ENCODE data around the gene IRAK1.

Gene IRAK1

DNA sequence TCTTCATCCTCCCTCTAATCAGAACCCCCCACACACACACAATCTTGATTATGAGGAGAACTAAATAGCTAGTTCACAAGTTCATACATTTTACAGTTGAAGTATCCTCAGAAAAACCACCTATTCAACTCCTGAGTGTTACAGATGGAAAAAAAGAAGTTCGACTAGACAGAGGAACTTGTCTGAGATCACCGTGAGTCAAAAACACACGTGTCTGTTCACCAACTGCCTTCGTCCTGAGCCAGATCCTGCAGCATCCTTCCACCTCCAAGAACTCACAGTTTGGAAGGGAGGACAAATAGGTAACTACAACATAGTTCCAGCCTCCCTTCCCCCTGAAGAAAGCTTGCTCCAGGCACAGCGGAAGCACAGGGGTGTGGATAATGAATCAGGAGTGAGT lies 19.0 kb upstream of the IRAK1 start:
- TF ChIP-seq Cebpa-rat (IDR thresholded peaks at IDR 0.05): no peak
- H3K4me2 ChIP-seq: no peak overlapping the region

DNA sequence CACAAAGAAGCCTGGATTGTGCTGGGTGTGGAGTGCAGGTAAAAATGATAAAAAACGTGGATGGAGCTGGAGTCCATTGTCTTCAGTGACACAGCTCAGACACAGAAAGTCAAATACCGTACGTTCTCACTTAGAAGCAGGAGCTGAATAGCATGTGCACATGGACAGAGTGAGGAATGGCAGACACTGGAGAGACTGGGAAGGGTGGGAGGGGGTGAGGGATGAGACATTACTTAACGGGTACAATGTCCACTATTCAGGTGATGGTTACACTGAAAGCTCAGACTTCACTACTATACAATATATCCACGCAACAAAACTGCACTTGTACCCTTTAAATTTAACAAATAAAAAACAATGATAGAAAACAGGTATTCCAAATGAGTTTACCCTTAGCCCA lies 18.1 kb upstream of the IRAK1 start:
- H3K4me2 ChIP-seq: no peak overlapping the region
- no peak for TF ChIP-seq Cebpa-rat (IDR thresholded peaks at IDR 0.05)
- peaks cover 0 to 24% (median 12%) of the 10 kb centered on the region in 11 experiments; a peak in 17 of 22 replicates for H3K36me3 ChIP-seq
- H3K4me3 ChIP-seq: no peak overlapping the region
- H3K4me1 ChIP-seq: peaks cover 32 to 56% (median 42%) of the 10 kb centered on the region in 10 experiments
- no peak overlapping the region for H3K27ac ChIP-seq
- peaks cover 89 to 100% (median 99%) of the 10 kb centered on the region in 11 experiments for H3K27me3 ChIP-seq
- H3K9ac ChIP-seq: no peak overlapping the region
- H4K20me1 ChIP-seq: peaks cover 69 to 94% (median 88%) of the 10 kb centered on the region in 11 experiments; a peak in 21 of 22 replicates
- H3K9me3 ChIP-seq (replicated peaks in 1 of 11): no peaks in the 10 kb centered on the region

More for the DNA sequence above, 19.0 kb upstream of the IRAK1 start:
- H3K4me3 ChIP-seq: no peak overlapping the region
- H3K36me3 ChIP-seq: peaks cover 0 to 21% (median 8%) of the 10 kb centered on the region in 11 experiments; a peak in 11 of 22 replicates
- peaks cover 69 to 94% (median 88%) of the 10 kb centered on the region in 11 experiments; a peak in 21 of 22 replicates for H4K20me1 ChIP-seq
- H3K27ac ChIP-seq: no peak overlapping the region
- H3K9ac ChIP-seq: no peak overlapping the region
- H3K9me3 ChIP-seq (replicated peaks in 1 of 11): no peaks in the 10 kb centered on the region
- H3K27me3 ChIP-seq: peaks cover 89 to 100% (median 99%) of the 10 kb centered on the region in 11 experiments
- H3K4me1 ChIP-seq: peaks cover 32 to 58% (median 48%) of the 10 kb centered on the region in 10 experiments

- no peak overlapping the region for H3K27ac ChIP-seq
- H3K9ac ChIP-seq: no peak overlapping the region
- H3K9me3 ChIP-seq (replicated peaks in 1 of 11): no peaks in the 10 kb centered on the region
- H3K4me1 ChIP-seq: peaks cover 20 to 43% (median 29%) of the 10 kb centered on the region in 10 experiments; a peak in 19 of 20 replicates
- H3K4me3 ChIP-seq: no peak overlapping the region
- H4K20me1 ChIP-seq: peaks cover 67 to 94% (median 87%) of the 10 kb centered on the region in 11 experiments; a peak in 21 of 22 replicates
- no peak for TF ChIP-seq Cebpa-rat (IDR thresholded peaks at IDR 0.05)
- no peak overlapping the region for H3K4me2 ChIP-seq
- H3K27me3 ChIP-seq: peaks cover 89 to 100% (median 99%) of the 10 kb centered on the region in 11 experiments
- H3K36me3 ChIP-seq: peaks cover 8 to 36% (median 25%) of the 10 kb centered on the region in 11 experiments; a peak in 20 of 22 replicates
These were observed 16.8 kb upstream of the IRAK1 start for GRCh38 chrX:154036513-154036912.

GRCh38 chrX:154033848-154034247 lies 14.1 kb upstream of the IRAK1 start:
- Histone ChIP-seq H4K20me1 (peaks cover 41 to 92% (median 80%) of the 10 kb centered on the region in 11 experiments; a peak in 21 of 22 replicates), H3K4me1 (peaks cover 0 to 21% (median 16%) of the 10 kb centered on the region in 10 experiments; a peak in 16 of 20 replicates), H3K36me3 (peaks cover 23 to 51% (median 41%) of the 10 kb centered on the region in 11 experiments; a peak in 21 of 22 replicates), H3K9me3 (replicated peaks in 1 of 11) (no peaks in the 10 kb centered on the region), H3K27ac (0 out of 22 replicates have a peak overlapping the region, but pooled peaks of 1 of the 11 experiments have one; percentile 23), H3K4me2 (peak overlapping the region in 7 of 11 experiments; percentile 1 to 39 (median 23); a peak in 10 of 22 replicates), H3K4me3 (no peak overlapping the region), H3K9ac (no peak overlapping the region), H3K27me3 (peaks cover 89 to 100% (median 99%) of the 10 kb centered on the region in 11 experiments)
- TF ChIP-seq Cebpa-rat (IDR thresholded peaks at IDR 0.05): no peak

GRCh38 chrX:154032653-154033052 lies 13.0 kb upstream of the IRAK1 start:
- peaks cover 23 to 62% (median 49%) of the 10 kb centered on the region in 11 experiments; a peak in 21 of 22 replicates for H3K36me3 ChIP-seq
- no peak overlapping the region for H3K4me2 ChIP-seq
- TF ChIP-seq Cebpa-rat (IDR thresholded peaks at IDR 0.05): no peak
- no peak overlapping the region for H3K4me3 ChIP-seq
- H3K9ac ChIP-seq: no peak overlapping the region
- H3K4me1 ChIP-seq: peaks cover 0 to 21% (median 16%) of the 10 kb centered on the region in 10 experiments; a peak in 15 of 20 replicates
- H3K27me3 ChIP-seq: peaks cover 97 to 100% (median 99%) of the 10 kb centered on the region in 11 experiments
- peaks cover 38 to 95% (median 82%) of the 10 kb centered on the region in 11 experiments; a peak in 21 of 22 replicates for H4K20me1 ChIP-seq
- no peak overlapping the region for H3K27ac ChIP-seq
- no peaks in the 10 kb centered on the region for H3K9me3 ChIP-seq (replicated peaks in 1 of 11)

GRCh38 chrX:154032160-154032559 lies 12.5 kb upstream of the IRAK1 start:
- Histone ChIP-seq H3K36me3 (peaks cover 23 to 67% (median 53%) of the 10 kb centered on the region in 11 experiments; a peak in 21 of 22 replicates), H4K20me1 (peaks cover 38 to 96% (median 84%) of the 10 kb centered on the region in 11 experiments; a peak in 21 of 22 replicates), H3K27me3 (peaks cover 97 to 100% (median 99%) of the 10 kb centered on the region in 11 experiments), H3K4me2 (no peak overlapping the region), H3K4me3 (no peak overlapping the region), H3K9me3 (replicated peaks in 1 of 11) (no peaks in the 10 kb centered on the region), H3K9ac (no peak overlapping the region), H3K4me1 (peaks cover 0 to 21% (median 16%) of the 10 kb centered on the region in 10 experiments; a peak in 15 of 20 replicates), H3K27ac (no peak overlapping the region)
- no peak for TF ChIP-seq Cebpa-rat (IDR thresholded peaks at IDR 0.05)

- Histone ChIP-seq H4K20me1 (peaks cover 35 to 99% (median 89%) of the 10 kb centered on the region in 11 experiments; a peak in 21 of 22 replicates), H3K4me1 (peaks cover 0 to 21% (median 16%) of the 10 kb centered on the region in 10 experiments; a peak in 15 of 20 replicates), H3K36me3 (peaks cover 31 to 71% (median 54%) of the 10 kb centered on the region in 11 experiments; a peak in 21 of 22 replicates), H3K9ac (no peak overlapping the region), H3K27me3 (peaks cover 99 to 100% (median 100%) of the 10 kb centered on the region in 11 experiments), H3K4me2 (no peak overlapping the region), H3K9me3 (replicated peaks in 1 of 11) (no peaks in the 10 kb centered on the region), H3K27ac (no peak overlapping the region), H3K4me3 (no peak overlapping the region)
- no peak for TF ChIP-seq Cebpa-rat (IDR thresholded peaks at IDR 0.05)
These were observed 11.1 kb upstream of the IRAK1 start for GRCh38 chrX:154030715-154031305.

- TF ChIP-seq Cebpa-rat (IDR thresholded peaks at IDR 0.05): no peak
- no peak overlapping the region for H3K27ac ChIP-seq
- no peak overlapping the region for H3K9ac ChIP-seq
- H3K9me3 ChIP-seq (replicated peaks in 1 of 11): no peaks in the 10 kb centered on the region
- H3K4me1 ChIP-seq: peaks cover 3 to 21% (median 17%) of the 10 kb centered on the region in 10 experiments; a peak in 16 of 20 replicates
- H4K20me1 ChIP-seq: peaks cover 35 to 99% (median 89%) of the 10 kb centered on the region in 11 experiments; a peak in 21 of 22 replicates
- no peak overlapping the region for H3K4me3 ChIP-seq
- H3K27me3 ChIP-seq: peaks cover 99 to 100% (median 100%) of the 10 kb centered on the region in 11 experiments
- no peak overlapping the region for H3K4me2 ChIP-seq
- H3K36me3 ChIP-seq: peaks cover 32 to 69% (median 52%) of the 10 kb centered on the region in 11 experiments; a peak in 21 of 22 replicates
These were observed 10.6 kb upstream of the IRAK1 start for GRCh38 chrX:154030266-154030665.

DNA sequence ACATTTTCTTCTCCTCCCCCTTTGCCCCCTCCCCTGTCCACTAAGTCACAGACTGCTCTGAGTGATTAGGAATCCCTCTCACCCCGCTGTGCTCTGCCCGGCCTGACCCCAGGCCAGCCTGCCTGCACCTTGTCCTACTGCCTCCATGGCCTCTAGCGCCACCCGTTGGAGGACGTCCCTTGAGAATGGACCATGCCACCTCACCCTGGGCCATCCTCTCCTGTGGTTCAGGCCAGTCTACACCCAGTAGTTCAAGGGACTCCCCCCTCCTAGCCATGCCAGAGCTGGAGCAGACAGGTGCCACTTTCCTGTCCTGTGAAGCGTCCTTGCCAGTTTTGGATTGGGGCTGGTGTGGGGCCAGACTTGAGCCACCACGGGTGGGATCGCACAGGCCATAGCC lies 9.7 kb upstream of the IRAK1 start:
- TF ChIP-seq Cebpa-rat (IDR thresholded peaks at IDR 0.05): no peak
- peaks cover 99 to 100% (median 100%) of the 10 kb centered on the region in 11 experiments for H3K27me3 ChIP-seq
- no peak overlapping the region for H3K27ac ChIP-seq
- H3K4me2 ChIP-seq: no peak overlapping the region
- peaks cover 27 to 99% (median 85%) of the 10 kb centered on the region in 11 experiments; a peak in 21 of 22 replicates for H4K20me1 ChIP-seq
- peaks cover 32 to 65% (median 52%) of the 10 kb centered on the region in 11 experiments; a peak in 21 of 22 replicates for H3K36me3 ChIP-seq
- H3K9me3 ChIP-seq (replicated peaks in 1 of 11): no peaks in the 10 kb centered on the region
- H3K4me1 ChIP-seq: peaks cover 7 to 15% (median 14%) of the 10 kb centered on the region in 10 experiments; a peak in 17 of 20 replicates
- no peak overlapping the region for H3K4me3 ChIP-seq
- no peak overlapping the region for H3K9ac ChIP-seq
